Measurements from ENCODE around the gene KANK4. TPM values are rescaled to one million over a fixed set of nuclear protein-coding genes. Genes with fewer than 3 reads are reported as not detected.

The KANK4 gene
- total and polyA plus RNA-seq, 2 donors (not counting 1 experiment from before 2014, with no cell fraction given) = not detected

GRCh38 chr1:62367005-62367557, 47.8 kb upstream of the KANK4 start:
- no peak overlapping the region for H3K4me3 ChIP-seq (ENCODE audit: control extremely low read depth in 1 of 5, extremely low read depth in 1 of 5, insufficient read depth in 1 of 5, low read depth in 2 of 5, low read length in 4 of 5)
- no peak overlapping the region for H3K4me2 ChIP-seq (replicated peaks; ENCODE audit: low read depth, low read length, poor library complexity, severe bottlenecking)
- POLR2A ChIA-PET = no interaction called here
- intact Hi-C loops (cut with micrococcal nuclease) = no loop called here
- H3K27me3 Mint-ChIP-seq = peaks cover 6% of the 10 kb centered on the region
- H3K79me2 ChIP-seq (ENCODE audit: control insufficient read depth, insufficient read depth, low read length) = no peaks in the 10 kb centered on the region
- H2AFZ ChIP-seq (ENCODE audit: insufficient read depth, low read depth, low read length, poor library complexity, severe bottlenecking) = no peak overlapping the region
- no peak for DNase-seq
- no peak overlapping the region for H3K4me3 Mint-ChIP-seq
- TF ChIP-seq EZH2 (IDR thresholded peaks at IDR 0.05; ENCODE audit: borderline replicate concordance, insufficient read depth, low read depth, low read length, poor library complexity, severe bottlenecking) = no peak
- no peak for TF ChIP-seq CTCF (IDR thresholded peaks at IDR 0.05)
- CTCF ChIA-PET = no interaction called here
- H3K4me1 Mint-ChIP-seq = no peaks in the 10 kb centered on the region
- no peaks in the 10 kb centered on the region for H3K36me3 ChIP-seq (replicated peaks in 1 of 2; ENCODE audit: control extremely low read depth in 1 of 2, control insufficient read depth in 1 of 2, extremely low read depth in 1 of 2, insufficient read depth in 2 of 2, low read length in 1 of 2)
- H3K27ac ChIP-seq (ENCODE audit: low read length in 2 of 2) = no peak overlapping the region
- 93% methylated on average over 7 of the region's 7 CpGs for WGBS (ENCODE audit: insufficient coverage)
- no peaks in the 10 kb centered on the region for H3K4me1 ChIP-seq (ENCODE audit: control insufficient read depth in 2 of 2, insufficient read depth in 2 of 2, low read length in 2 of 2)
- H3K9me3 Mint-ChIP-seq (ENCODE audit: insufficient read depth) = no peaks in the 10 kb centered on the region
- peaks cover 0 to 5% (median 0%) of the 10 kb centered on the region in 4 experiments for H3K27me3 ChIP-seq (replicated peaks in 1 of 4; ENCODE audit: control extremely low read depth in 1 of 4, control insufficient read depth in 3 of 4, insufficient read depth in 4 of 4, low read length in 3 of 4)
- no peak overlapping the region for H3K27ac Mint-ChIP-seq
- H4K20me1 ChIP-seq (ENCODE audit: control insufficient read depth, insufficient read depth, low read length, poor library complexity, severe bottlenecking) = no peaks in the 10 kb centered on the region
- no peak for ATAC-seq (ENCODE audit: low read depth)
- no peak overlapping the region for H3K9ac ChIP-seq (ENCODE audit: low read length)
- H3K9me3 ChIP-seq (ENCODE audit: control extremely low read depth in 1 of 3, control insufficient read depth in 2 of 3, insufficient read depth in 1 of 3, low read length in 2 of 3) = peaks cover 0 to 5% (median 0%) of the 10 kb centered on the region in 3 donors

- intact Hi-C loops (cut with micrococcal nuclease) = no loop called here
These were observed 45.5 kb upstream of the KANK4 start for GRCh38 chr1:62364721-62365120.

More at GRCh38 chr1:62364721-62365120, 45.5 kb upstream of the KANK4 start:
- Mint-ChIP-seq H3K4me1 (no peaks in the 10 kb centered on the region), H3K4me3 (no peak overlapping the region), H3K27me3 (peaks cover 4% of the 10 kb centered on the region), H3K9me3 (ENCODE audit: insufficient read depth) (no peaks in the 10 kb centered on the region), H3K27ac (no peak overlapping the region)
- Histone ChIP-seq H4K20me1 (ENCODE audit: control insufficient read depth, insufficient read depth, low read length, poor library complexity, severe bottlenecking) (no peaks in the 10 kb centered on the region), H3K4me3 (ENCODE audit: control extremely low read depth in 1 of 5, extremely low read depth in 1 of 5, insufficient read depth in 1 of 5, low read depth in 2 of 5, low read length in 4 of 5) (no peak overlapping the region), H3K27ac (ENCODE audit: low read length in 2 of 2) (no peak overlapping the region), H3K79me2 (ENCODE audit: control insufficient read depth, insufficient read depth, low read length) (no peaks in the 10 kb centered on the region), H3K4me1 (ENCODE audit: control insufficient read depth in 2 of 2, insufficient read depth in 2 of 2, low read length in 2 of 2) (no peaks in the 10 kb centered on the region), H3K27me3 (replicated peaks in 1 of 4; ENCODE audit: control extremely low read depth in 1 of 4, control insufficient read depth in 3 of 4, insufficient read depth in 4 of 4, low read length in 3 of 4) (no peaks in the 10 kb centered on the region), H3K36me3 (replicated peaks in 1 of 2; ENCODE audit: control extremely low read depth in 1 of 2, control insufficient read depth in 1 of 2, extremely low read depth in 1 of 2, insufficient read depth in 2 of 2, low read length in 1 of 2) (no peaks in the 10 kb centered on the region), H3K9me3 (ENCODE audit: control extremely low read depth in 1 of 3, control insufficient read depth in 2 of 3, insufficient read depth in 1 of 3, low read length in 2 of 3) (peaks cover 0 to 9% (median 0%) of the 10 kb centered on the region in 3 donors), H3K4me2 (replicated peaks; ENCODE audit: low read depth, low read length, poor library complexity, severe bottlenecking) (no peak overlapping the region), H2AFZ (ENCODE audit: insufficient read depth, low read depth, low read length, poor library complexity, severe bottlenecking) (no peak overlapping the region), H3K9ac (ENCODE audit: low read length) (no peak overlapping the region)
- TF ChIP-seq CTCF (IDR thresholded peaks at IDR 0.05) (no peak), EZH2 (IDR thresholded peaks at IDR 0.05; ENCODE audit: borderline replicate concordance, insufficient read depth, low read depth, low read length, poor library complexity, severe bottlenecking) (no peak)
- ATAC-seq (ENCODE audit: low read depth) (no peak), DNase-seq (no peak)
- ChIA-PET CTCF (no interaction called here), POLR2A (no interaction called here)

All from B cell (primary cell).